Measurements from ENCODE around the gene PRKG2.

GRCh38 chr4:81258841-81259550 is 44.0 kb upstream of the PRKG2 start:
- TF ChIP-seq EZH2 (IDR thresholded peaks at IDR 0.05) (no peak), FOXP2 (optimal IDR thresholded peaks at IDR 0.05; ENCODE audit: control extremely low read depth, extremely low read length, insufficient read depth) (no peak), POLR2AphosphoS5 (IDR thresholded peaks at IDR 0.05; ENCODE audit: borderline replicate concordance, low read depth, low read length) (no peak)

Measured in SK-N-MC (cell line).